PC-9 (cell line): Measurements from ENCODE around the gene FEM1C. TPM values are rescaled to one million over a fixed set of nuclear protein-coding genes. Genes with fewer than 3 reads are reported as not detected.

Experiments used
- BruUV-seq: library from RNA; stranded (reverse); fragments of 400-500 nt; replicated peaks from 2 replicates; lab custom pipeline; 2021; lab: Mats Ljungman, UMichigan
- CTCF ChIA-PET: fragments of 300-600 bp; sonication (Branson Sonifier 250); formaldehyde crosslinking; loops from one replicate; lab custom pipeline; 2022; ENCODE audit warnings: antibody characterized with exemption; lab: Charles Lee
- POLR2A ChIA-PET: fragments of 300-600 bp; sonication (Branson Sonifier 250); formaldehyde crosslinking; loops from one replicate; lab custom pipeline; 2022; ENCODE audit warnings: antibody characterized with exemption; ENCODE audit not compliant: unreplicated experiment; lab: Charles Lee
- DNase-seq, 2 experiments: peaks; one replicate each; pipeline versions ENCODE4 v3.0.0 to v3.0.0-alpha.2; 2015 to 2022; ENCODE audit warnings: mixed read lengths in 1 of 2
- H2AFZ ChIP-seq: fragments of 200-600 bp; sonication (generic); 2 replicates; pipeline ENCODE4 v1.8.1; 2017; ENCODE audit warnings: antibody characterized with exemption
- H3F3A ChIP-seq: fragments of 200-600 bp; sonication (generic); 2 replicates; pipeline ENCODE4 v1.8.1; 2017; ENCODE audit warnings: antibody characterized with exemption, mild to moderate bottlenecking, low read depth; ENCODE audit not compliant: insufficient read depth
- H3K27ac ChIP-seq: fragments of 200-600 bp; sonication (generic); 2 replicates; pipeline ENCODE4 v1.6.1; 2016; ENCODE audit warnings: mixed run types
- H3K27me3 ChIP-seq: fragments of 200-600 bp; sonication (generic); 2 replicates; pipeline ENCODE4 v1.6.1; 2016; ENCODE audit warnings: low read depth, mixed run types; ENCODE audit not compliant: insufficient read depth
- H3K36me3 ChIP-seq: fragments of 200-600 bp; sonication (generic); 2 replicates; pipeline ENCODE4 v1.6.1; 2016; ENCODE audit warnings: low read depth, mixed run types
- H3K4me1 ChIP-seq: fragments of 200-600 bp; sonication (generic); replicated peaks from 2 replicates; pipeline ENCODE4 v1.6.1; 2016; ENCODE audit warnings: mixed run types; ENCODE audit not compliant: insufficient read depth
- H3K4me2 ChIP-seq: fragments of 200-600 bp; sonication (generic); 2 replicates; pipeline ENCODE4 v1.6.1; 2017; ENCODE audit warnings: mixed run types
- H3K4me3 ChIP-seq: fragments of 200-600 bp; sonication (generic); 2 replicates; pipeline ENCODE4 v1.6.1; 2016; ENCODE audit warnings: mixed run types
- H3K79me2 ChIP-seq: fragments of 200-600 bp; sonication (generic); 2 replicates; pipeline ENCODE4 v1.6.1; 2017; ENCODE audit warnings: low read depth, mixed run types
- H3K9me2 ChIP-seq: fragments of 200-600 bp; sonication (generic); 2 replicates; pipeline ENCODE4 v1.8.1; 2017; ENCODE audit warnings: mild to moderate bottlenecking; ENCODE audit not compliant: insufficient read depth
- H3K9me3 ChIP-seq: fragments of 200-600 bp; sonication (generic); 2 replicates; pipeline ENCODE4 v1.8.1; 2016; ENCODE audit warnings: low read depth; ENCODE audit not compliant: insufficient read depth
- H4K20me1 ChIP-seq: fragments of 200-600 bp; sonication (generic); 2 replicates; pipeline ENCODE4 v1.8.1; 2017; ENCODE audit not compliant: insufficient read depth
- CTCF ChIP-seq: fragments of 200-600 bp; sonication (generic); conservative IDR thresholded peaks from 2 replicates; pipeline ENCODE4 v1.6.1; 2017; ENCODE audit warnings: mixed run types, antibody characterized with exemption, mild to moderate bottlenecking, moderate library complexity
- EZH2 ChIP-seq: fragments of 200-600 bp; sonication (generic); IDR thresholded peaks from 2 replicates; pipeline ENCODE4 v1.8.0; 2017; ENCODE audit warnings: antibody characterized with exemption, low read depth
- intact Hi-C: fragments of 100-400 bp; cut with micrococcal nuclease; formaldehyde crosslinking; loops from one replicate; pipeline ENCODE4 v1.10.0; 2022; ENCODE audit not compliant: unreplicated experiment
- total RNA-seq: library from RNA; stranded (reverse); gene quantifications from 2 replicates; pipeline ENCODE4 v1.2.3, GENCODE V29; 2021

FEM1C gene
- total RNA-seq, 1 experiment from 2014 or later: 15.9 TPM

- H2AFZ ChIP-seq: no peak overlapping the region
- no peaks in the 10 kb centered on the region for H3K9me3 ChIP-seq
- no peaks in the 10 kb centered on the region for H3K36me3 ChIP-seq
- H3K27ac ChIP-seq: no peak overlapping the region
- BruUV-seq: no TSS peak
- no peak overlapping the region for H3K4me2 ChIP-seq
- TF ChIP-seq CTCF: no peak
- TF ChIP-seq EZH2: no peak
- ChIA-PET POLR2A (no interaction called here), CTCF (no interaction called here)
- no peaks in the 10 kb centered on the region for H3K79me2 ChIP-seq
- H4K20me1 ChIP-seq: no peaks in the 10 kb centered on the region
- H3K27me3 ChIP-seq: no peaks in the 10 kb centered on the region
- H3F3A ChIP-seq: no peaks in the 10 kb centered on the region
- DNase-seq: no peak
- H3K4me1 ChIP-seq: no peaks in the 10 kb centered on the region
- no peak overlapping the region for H3K4me3 ChIP-seq
- H3K9me2 ChIP-seq: no peaks in the 10 kb centered on the region
- intact Hi-C loops: no loop called here
Measured at GRCh38 chr5:115500225-115500624, 44.4 kb downstream of the FEM1C start.

GRCh38 chr5:115496936-115497576, 47.5 kb downstream of the FEM1C start:
- Histone ChIP-seq H3K9me3 (no peaks in the 10 kb centered on the region), H3K4me3 (no peak overlapping the region), H2AFZ (no peak overlapping the region), H3K27me3 (no peaks in the 10 kb centered on the region), H3K36me3 (no peaks in the 10 kb centered on the region), H4K20me1 (no peaks in the 10 kb centered on the region), H3K27ac (no peak overlapping the region), H3K79me2 (no peaks in the 10 kb centered on the region), H3F3A (no peaks in the 10 kb centered on the region), H3K9me2 (no peaks in the 10 kb centered on the region), H3K4me2 (no peak overlapping the region), H3K4me1 (no peaks in the 10 kb centered on the region)
- ChIA-PET CTCF (no interaction called here), POLR2A (no interaction called here)
- intact Hi-C loops: no loop called here
- TF ChIP-seq CTCF: no peak
- no peak for TF ChIP-seq EZH2
- DNase-seq: no peak
- no TSS peak for BruUV-seq

GRCh38 chr5:115494570-115495289, 49.8 kb downstream of the FEM1C start:
- Histone ChIP-seq H3K4me1 (no peaks in the 10 kb centered on the region), H3K9me2 (no peaks in the 10 kb centered on the region), H3K27me3 (no peaks in the 10 kb centered on the region), H3K79me2 (no peaks in the 10 kb centered on the region), H3K4me2 (no peak overlapping the region), H3K4me3 (no peak overlapping the region), H3K27ac (no peak overlapping the region), H3F3A (no peaks in the 10 kb centered on the region), H3K36me3 (no peaks in the 10 kb centered on the region), H4K20me1 (no peaks in the 10 kb centered on the region), H2AFZ (no peak overlapping the region), H3K9me3 (no peaks in the 10 kb centered on the region)
- no TSS peak for BruUV-seq
- ChIA-PET CTCF (no interaction called here), POLR2A (no interaction called here)
- intact Hi-C loops: no loop called here
- DNase-seq: no peak
- no peak for TF ChIP-seq EZH2
- TF ChIP-seq CTCF: no peak
